ENCODE data around the gene FBXW8. TPM values are rescaled to one million over a fixed set of nuclear protein-coding genes. Genes with fewer than 3 reads are reported as not detected.

Gene FBXW8
- total RNA-seq, 1 donor from 2014 or later = 16.4 TPM

DNA sequence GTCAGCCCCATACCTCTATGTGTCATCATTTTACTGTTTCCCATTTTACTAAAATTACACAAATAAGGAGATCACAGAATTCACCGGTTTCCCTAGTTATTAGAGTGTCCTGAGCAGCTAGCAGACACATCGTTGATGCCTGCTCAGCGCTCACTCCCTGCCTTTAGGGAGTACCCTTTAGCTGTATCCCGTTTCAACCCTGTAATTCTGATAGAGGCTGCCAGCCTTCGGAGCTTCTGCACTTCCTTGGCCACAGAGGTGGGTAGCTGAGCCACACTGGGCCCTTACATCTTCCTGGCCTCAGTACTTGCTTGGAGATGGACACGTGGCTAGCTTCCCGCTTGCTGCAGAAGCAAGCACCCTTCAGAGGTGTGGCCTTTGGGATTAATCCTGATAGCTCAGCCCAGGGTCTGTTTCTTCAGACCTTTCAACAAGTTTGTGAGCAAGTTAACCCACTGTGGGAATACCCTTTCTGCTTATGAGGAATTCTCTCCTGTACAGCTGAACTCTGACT is 14.3 kb upstream of the FBXW8 start:
- TF ChIP-seq, protein P1, sequence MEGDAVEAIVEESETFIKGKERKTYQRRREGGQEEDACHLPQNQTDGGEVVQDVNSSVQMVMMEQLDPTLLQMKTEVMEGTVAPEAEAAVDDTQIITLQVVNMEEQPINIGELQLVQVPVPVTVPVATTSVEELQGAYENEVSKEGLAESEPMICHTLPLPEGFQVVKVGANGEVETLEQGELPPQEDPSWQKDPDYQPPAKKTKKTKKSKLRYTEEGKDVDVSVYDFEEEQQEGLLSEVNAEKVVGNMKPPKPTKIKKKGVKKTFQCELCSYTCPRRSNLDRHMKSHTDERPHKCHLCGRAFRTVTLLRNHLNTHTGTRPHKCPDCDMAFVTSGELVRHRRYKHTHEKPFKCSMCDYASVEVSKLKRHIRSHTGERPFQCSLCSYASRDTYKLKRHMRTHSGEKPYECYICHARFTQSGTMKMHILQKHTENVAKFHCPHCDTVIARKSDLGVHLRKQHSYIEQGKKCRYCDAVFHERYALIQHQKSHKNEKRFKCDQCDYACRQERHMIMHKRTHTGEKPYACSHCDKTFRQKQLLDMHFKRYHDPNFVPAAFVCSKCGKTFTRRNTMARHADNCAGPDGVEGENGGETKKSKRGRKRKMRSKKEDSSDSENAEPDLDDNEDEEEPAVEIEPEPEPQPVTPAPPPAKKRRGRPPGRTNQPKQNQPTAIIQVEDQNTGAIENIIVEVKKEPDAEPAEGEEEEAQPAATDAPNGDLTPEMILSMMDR (IDR thresholded peaks at IDR 0.05) = no peak
- Histone ChIP-seq H3K27ac (no peak overlapping the region), H3K27me3 (ENCODE audit: low read depth) (peaks cover 16% of the 10 kb centered on the region), H3K9me3 (no peaks in the 10 kb centered on the region), H3K4me1 (no peaks in the 10 kb centered on the region), H3K4me3 (no peak overlapping the region), H3K36me3 (no peaks in the 10 kb centered on the region)
- no peak for DNase-seq
- ATAC-seq = no peak
- intact Hi-C loops (cut with DNase I) = no loop called here

- H3K9me3 ChIP-seq = no peaks in the 10 kb centered on the region
- peaks cover 21% of the 10 kb centered on the region for H3K27me3 ChIP-seq (ENCODE audit: low read depth)
- H3K36me3 ChIP-seq = no peaks in the 10 kb centered on the region
- TF ChIP-seq, protein P1 (IDR thresholded peaks at IDR 0.05) = no peak
- H3K27ac ChIP-seq = no peak overlapping the region
- DNase-seq = no peak
- H3K4me3 ChIP-seq = no peak overlapping the region
- no peak for ATAC-seq
- intact Hi-C loops (cut with DNase I) = no loop called here
- H3K4me1 ChIP-seq = no peaks in the 10 kb centered on the region
These were observed 13.3 kb upstream of the FBXW8 start for GRCh38 chr12:116897476-116897875.

DNA sequence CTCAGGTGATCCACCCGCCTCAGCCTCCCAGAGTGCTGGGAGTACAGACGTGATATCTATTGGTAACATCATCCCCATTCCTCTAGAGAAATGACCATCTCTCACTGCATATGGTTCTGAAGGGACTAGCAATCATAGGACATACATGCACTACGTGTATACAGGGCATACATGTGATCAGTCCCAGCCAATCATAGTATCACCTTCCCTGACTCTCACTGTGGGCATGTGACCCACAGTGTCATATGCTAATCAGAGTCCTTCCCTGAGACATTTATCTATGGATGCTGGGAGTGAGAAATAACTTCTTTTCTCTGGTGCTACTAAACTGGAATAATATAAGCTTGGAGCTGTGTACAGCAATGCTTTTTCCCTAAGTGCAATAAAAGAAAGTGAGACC is 12.1 kb upstream of the FBXW8 start:
- H3K27me3 ChIP-seq (ENCODE audit: low read depth) = peaks cover 21% of the 10 kb centered on the region
- no peak overlapping the region for H3K4me3 ChIP-seq
- H3K9me3 ChIP-seq = no peaks in the 10 kb centered on the region
- no peak overlapping the region for H3K27ac ChIP-seq
- TF ChIP-seq, protein P1 (IDR thresholded peaks at IDR 0.05) = no peak
- no peak for ATAC-seq
- no peaks in the 10 kb centered on the region for H3K36me3 ChIP-seq
- H3K4me1 ChIP-seq = no peaks in the 10 kb centered on the region
- no peak for DNase-seq
- intact Hi-C loops (cut with DNase I) = no loop called here

- no peak overlapping the region for H3K4me3 ChIP-seq
- no peaks in the 10 kb centered on the region for H3K36me3 ChIP-seq
- intact Hi-C loops (cut with DNase I) = no loop called here
- ATAC-seq (no peak), DNase-seq (no peak)
- TF ChIP-seq, protein P1 (IDR thresholded peaks at IDR 0.05) = no peak
- H3K27ac ChIP-seq = no peak overlapping the region
- H3K27me3 ChIP-seq (ENCODE audit: low read depth) = peaks cover 23% of the 10 kb centered on the region
- H3K4me1 ChIP-seq = no peaks in the 10 kb centered on the region
- H3K9me3 ChIP-seq = no peaks in the 10 kb centered on the region
These were observed 9.1 kb upstream of the FBXW8 start for GRCh38 chr12:116901612-116902011.

GRCh38 chr12:116903818-116904217 is 6.9 kb upstream of the FBXW8 start:
- H3K27ac ChIP-seq = no peak overlapping the region
- no peaks in the 10 kb centered on the region for H3K9me3 ChIP-seq
- no peak overlapping the region for H3K4me3 ChIP-seq
- H3K27me3 ChIP-seq (ENCODE audit: low read depth) = peaks cover 17% of the 10 kb centered on the region
- intact Hi-C loops (cut with DNase I) = no loop called here
- no peaks in the 10 kb centered on the region for H3K4me1 ChIP-seq
- no peaks in the 10 kb centered on the region for H3K36me3 ChIP-seq
- TF ChIP-seq, protein P1 (IDR thresholded peaks at IDR 0.05) = no peak
- ATAC-seq = no peak
- DNase-seq = no peak

GRCh38 chr12:116906285-116906684 is 4.5 kb upstream of the FBXW8 start:
- ATAC-seq (no peak), DNase-seq (no peak)
- Histone ChIP-seq H3K27ac (no peak overlapping the region), H3K4me1 (no peaks in the 10 kb centered on the region), H3K9me3 (no peaks in the 10 kb centered on the region), H3K4me3 (no peak overlapping the region), H3K36me3 (no peaks in the 10 kb centered on the region), H3K27me3 (ENCODE audit: low read depth) (peaks cover 12% of the 10 kb centered on the region)
- intact Hi-C loops (cut with DNase I) = no loop called here
- TF ChIP-seq, protein P1 (IDR thresholded peaks at IDR 0.05) = no peak
